ENCODE measurements around the gene SPINT3.

DNA sequence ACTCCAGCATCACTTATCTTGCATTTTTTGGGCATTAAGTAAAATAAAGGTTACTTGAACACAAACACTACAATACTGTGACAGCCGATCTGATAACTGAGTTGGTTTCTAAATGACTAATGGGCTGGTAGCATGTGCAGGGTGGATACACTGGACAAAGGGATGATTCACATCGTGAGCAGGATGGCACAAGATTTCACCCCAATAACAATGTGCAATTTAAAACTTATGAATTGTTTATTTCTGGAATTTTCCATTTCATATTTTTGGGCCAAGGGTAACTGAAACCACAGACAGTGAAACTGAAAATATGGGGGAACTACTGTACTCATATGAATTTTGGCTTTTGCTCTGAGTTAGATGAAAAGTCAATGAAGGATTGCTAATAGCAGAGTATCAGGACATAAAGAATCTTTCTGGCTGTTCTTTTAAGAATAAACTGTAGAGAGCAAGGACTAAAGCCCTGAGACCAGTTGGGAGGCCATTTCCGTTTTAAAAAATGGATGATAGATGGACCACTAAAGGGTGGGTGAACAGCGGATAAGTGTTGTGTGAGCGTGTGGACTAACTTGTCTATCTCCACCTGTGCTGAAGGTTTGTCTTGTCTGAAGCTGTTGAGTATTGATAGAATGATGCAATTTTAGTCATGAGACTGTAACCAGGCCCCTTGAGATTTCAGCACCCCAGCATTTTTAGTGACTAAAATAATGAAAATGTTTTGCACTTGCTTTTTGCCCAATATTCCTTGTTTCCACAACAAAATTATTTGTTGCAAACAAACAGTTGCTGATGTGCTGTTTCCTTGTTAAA is 8.2 kb downstream of the SPINT3 start:
- TF ChIP-seq, protein P1, sequence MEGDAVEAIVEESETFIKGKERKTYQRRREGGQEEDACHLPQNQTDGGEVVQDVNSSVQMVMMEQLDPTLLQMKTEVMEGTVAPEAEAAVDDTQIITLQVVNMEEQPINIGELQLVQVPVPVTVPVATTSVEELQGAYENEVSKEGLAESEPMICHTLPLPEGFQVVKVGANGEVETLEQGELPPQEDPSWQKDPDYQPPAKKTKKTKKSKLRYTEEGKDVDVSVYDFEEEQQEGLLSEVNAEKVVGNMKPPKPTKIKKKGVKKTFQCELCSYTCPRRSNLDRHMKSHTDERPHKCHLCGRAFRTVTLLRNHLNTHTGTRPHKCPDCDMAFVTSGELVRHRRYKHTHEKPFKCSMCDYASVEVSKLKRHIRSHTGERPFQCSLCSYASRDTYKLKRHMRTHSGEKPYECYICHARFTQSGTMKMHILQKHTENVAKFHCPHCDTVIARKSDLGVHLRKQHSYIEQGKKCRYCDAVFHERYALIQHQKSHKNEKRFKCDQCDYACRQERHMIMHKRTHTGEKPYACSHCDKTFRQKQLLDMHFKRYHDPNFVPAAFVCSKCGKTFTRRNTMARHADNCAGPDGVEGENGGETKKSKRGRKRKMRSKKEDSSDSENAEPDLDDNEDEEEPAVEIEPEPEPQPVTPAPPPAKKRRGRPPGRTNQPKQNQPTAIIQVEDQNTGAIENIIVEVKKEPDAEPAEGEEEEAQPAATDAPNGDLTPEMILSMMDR (conservative IDR thresholded peaks at IDR 0.05 in 1 of 2, IDR thresholded peaks at IDR 0.05 in 1 of 2; ENCODE audit: extremely low read depth in 1 of 2, insufficient read depth in 1 of 2, low read depth in 1 of 2, low read length in 2 of 2): no peak
- no peak for TF ChIP-seq EZH2 (IDR thresholded peaks at IDR 0.05; ENCODE audit: borderline replicate concordance, low read length)
